Smooth muscle cell of bladder (primary cell): ENCODE data around the gene HELZ. TPM values are rescaled to one million over a fixed set of nuclear protein-coding genes. Genes with fewer than 3 reads are reported as not detected.

Experiments used
- total RNA-seq: library from RNA; depleted of rRNA; stranded (reverse); fragments of >200 nt; gene quantifications from 2 replicates; pipeline ENCODE4 v1.2.3, GENCODE V29; 2014

HELZ gene
- total RNA-seq, result 37.8 and 44.7 TPM in 2 replicates

GRCh38 chr17:67245073-67245693 lies at the start of gene HELZ:
HELZ (minus strand) TSS chr17:67245196; CDS start chr17:67218804, 26,392 bp downstream.

GRCh38 chr17:67044016-67044772 lies 200.8 kb downstream of the HELZ start, which contains the start of gene CACNG1:
CACNG1 (plus strand) TSS chr17:67044554; CDS start chr17:67044661, 107 bp downstream.

Other genes with a start within 250 kb of the HELZ start
- gene CACNG1, start 200.6 kb downstream of the HELZ start, total RNA-seq, result not detected in 2 replicates
- gene PSMD12, start 121.4 kb upstream of the HELZ start, total RNA-seq, result 17.4 and 22.5 TPM in 2 replicates
- gene PITPNC1, start 132.1 kb upstream of the HELZ start, total RNA-seq, result 9.4 and 9.5 TPM in 2 replicates